Effector memory CD8-positive, alpha-beta T cell (primary cell): Measurements from ENCODE around the gene NELL1.

Experiments used
- ATAC-seq: fragments of 150-1000 bp; cut with Tn5 transposase; replicated peaks from 2 replicates; pipeline ENCODE4 v1.10.0; 2021; ENCODE audit warnings: mild to moderate bottlenecking, moderate library complexity
- DNase-seq, 3 experiments: peaks; one replicate each; pipeline ENCODE4 v3.0.0; 2021
- H3K27ac Mint-ChIP-seq, 2 donors: one replicate each; pipeline ENCODE4 v1.8.0; 2022; ENCODE audit warnings: mild to moderate bottlenecking in 2 of 2, mixed read lengths in 2 of 2, moderate library complexity in 2 of 2
- H3K27me3 Mint-ChIP-seq, 2 donors: one replicate each; pipeline ENCODE4 v1.8.0; 2022; ENCODE audit warnings: mixed read lengths in 2 of 2
- H3K36me3 Mint-ChIP-seq: one replicate; pipeline ENCODE4 v1.8.0; 2022; ENCODE audit warnings: mild to moderate bottlenecking, moderate library complexity, mixed read lengths; ENCODE audit not compliant: insufficient read depth
- H3K4me1 Mint-ChIP-seq, 2 donors: one replicate each; pipeline ENCODE4 v1.8.0; 2022; ENCODE audit warnings: low read depth in 2 of 2, mixed read lengths in 2 of 2
- H3K4me3 Mint-ChIP-seq, 2 donors: one replicate each; pipeline ENCODE4 v1.8.0; 2022; ENCODE audit warnings: mild to moderate bottlenecking in 2 of 2, mixed read lengths in 2 of 2, moderate library complexity in 2 of 2
- H3K9me3 Mint-ChIP-seq, 2 donors: one replicate each; pipeline ENCODE4 v1.8.0; 2022; ENCODE audit warnings: mixed read lengths in 2 of 2

The NELL1 gene

GRCh38 chr11:21037850-21038249 lies 368.5 kb downstream of the NELL1 start:
- H3K27me3 Mint-ChIP-seq: no peaks in the 10 kb centered on the region
- peaks cover 4% of the 10 kb centered on the region for H3K36me3 Mint-ChIP-seq
- H3K9me3 Mint-ChIP-seq: peaks cover 4 to 13% of the 10 kb centered on the region in 2 donors
- no peak overlapping the region for H3K4me3 Mint-ChIP-seq
- H3K27ac Mint-ChIP-seq: no peak overlapping the region
- DNase-seq: no peak
- no peaks in the 10 kb centered on the region for H3K4me1 Mint-ChIP-seq
- ATAC-seq: no peak

GRCh38 chr11:21038801-21039200 lies 369.4 kb downstream of the NELL1 start:
- Mint-ChIP-seq H3K27ac (no peak overlapping the region), H3K9me3 (peaks cover 4 to 13% of the 10 kb centered on the region in 2 donors), H3K36me3 (peaks cover 4% of the 10 kb centered on the region), H3K4me3 (no peak overlapping the region), H3K27me3 (no peaks in the 10 kb centered on the region), H3K4me1 (no peaks in the 10 kb centered on the region)
- ATAC-seq (no peak), DNase-seq (no peak)

DNA sequence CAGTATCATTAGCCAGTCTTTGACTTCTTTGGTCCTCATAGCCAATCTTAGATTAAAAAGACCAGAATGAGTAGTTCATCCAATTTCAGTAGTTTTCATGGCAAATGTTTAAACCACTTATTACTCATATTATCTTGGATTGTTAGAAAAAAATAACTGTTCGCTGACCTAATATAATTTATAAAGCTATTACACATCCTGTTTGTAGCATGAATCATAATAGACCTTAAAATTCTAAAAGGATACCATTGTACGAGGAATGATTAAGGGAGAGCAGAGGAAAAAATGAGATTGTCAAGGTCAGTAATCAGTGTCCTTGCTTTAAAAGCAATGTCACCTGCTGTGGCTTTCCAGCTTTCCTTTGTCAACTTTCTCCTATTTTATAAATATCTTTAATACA lies 371.2 kb downstream of the NELL1 start:
- peaks cover 4 to 6% of the 10 kb centered on the region in 2 donors for H3K9me3 Mint-ChIP-seq
- H3K4me3 Mint-ChIP-seq: no peak overlapping the region
- H3K27me3 Mint-ChIP-seq: no peaks in the 10 kb centered on the region
- no peak for DNase-seq
- H3K36me3 Mint-ChIP-seq: peaks cover 4% of the 10 kb centered on the region
- H3K27ac Mint-ChIP-seq: no peak overlapping the region
- H3K4me1 Mint-ChIP-seq: no peaks in the 10 kb centered on the region
- ATAC-seq: no peak

DNA sequence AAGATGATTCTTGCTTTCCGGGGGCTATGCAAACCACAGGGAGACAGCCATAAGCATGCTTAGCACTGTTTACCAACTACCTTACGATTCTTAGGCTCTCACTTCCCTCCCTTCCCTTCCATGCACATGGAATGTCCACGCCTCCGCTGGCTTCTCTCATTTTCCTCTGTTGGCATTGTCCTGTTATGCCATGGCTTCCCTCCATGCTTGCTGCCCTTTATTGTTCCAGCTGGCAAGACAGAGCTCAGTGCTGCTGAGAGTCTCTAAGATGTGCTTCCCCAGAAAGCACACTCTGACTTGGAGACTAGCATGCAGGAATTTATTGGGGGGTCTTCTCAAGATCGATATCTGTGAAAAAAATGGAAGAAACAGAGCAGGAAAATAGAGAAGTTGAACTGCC lies 379.2 kb downstream of the NELL1 start:
- no peaks in the 10 kb centered on the region for H3K27me3 Mint-ChIP-seq
- H3K9me3 Mint-ChIP-seq: peaks cover 4 to 12% of the 10 kb centered on the region in 2 donors
- DNase-seq: no peak
- no peak overlapping the region for H3K27ac Mint-ChIP-seq
- no peak overlapping the region for H3K4me3 Mint-ChIP-seq
- no peak for ATAC-seq
- no peaks in the 10 kb centered on the region for H3K4me1 Mint-ChIP-seq
- no peaks in the 10 kb centered on the region for H3K36me3 Mint-ChIP-seq

DNA sequence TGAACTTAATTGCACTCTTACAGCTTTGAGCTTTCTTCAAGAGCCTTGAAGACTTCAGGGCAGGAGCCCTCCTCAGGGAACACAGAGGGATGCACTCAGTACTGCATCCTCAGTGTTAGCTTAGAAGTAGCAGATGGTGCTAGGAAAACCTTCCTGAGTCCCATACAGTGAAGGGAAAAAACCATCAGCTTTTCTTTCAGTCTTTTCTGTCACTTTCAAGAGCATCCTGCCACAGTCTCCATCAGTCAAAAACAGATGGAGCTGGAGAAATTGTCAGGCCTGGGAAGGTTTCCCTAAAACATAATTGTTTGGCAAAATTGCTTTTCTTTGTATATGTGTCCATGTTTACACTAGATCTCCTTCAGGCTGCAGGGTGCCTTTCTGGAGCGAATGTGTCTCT lies 384.1 kb downstream of the NELL1 start:
- peaks cover 4 to 12% of the 10 kb centered on the region in 2 donors for H3K9me3 Mint-ChIP-seq
- H3K27me3 Mint-ChIP-seq: no peaks in the 10 kb centered on the region
- no peak overlapping the region for H3K27ac Mint-ChIP-seq
- no peaks in the 10 kb centered on the region for H3K4me1 Mint-ChIP-seq
- no peak overlapping the region for H3K4me3 Mint-ChIP-seq
- DNase-seq (no peak), ATAC-seq (no peak)
- no peaks in the 10 kb centered on the region for H3K36me3 Mint-ChIP-seq

DNA sequence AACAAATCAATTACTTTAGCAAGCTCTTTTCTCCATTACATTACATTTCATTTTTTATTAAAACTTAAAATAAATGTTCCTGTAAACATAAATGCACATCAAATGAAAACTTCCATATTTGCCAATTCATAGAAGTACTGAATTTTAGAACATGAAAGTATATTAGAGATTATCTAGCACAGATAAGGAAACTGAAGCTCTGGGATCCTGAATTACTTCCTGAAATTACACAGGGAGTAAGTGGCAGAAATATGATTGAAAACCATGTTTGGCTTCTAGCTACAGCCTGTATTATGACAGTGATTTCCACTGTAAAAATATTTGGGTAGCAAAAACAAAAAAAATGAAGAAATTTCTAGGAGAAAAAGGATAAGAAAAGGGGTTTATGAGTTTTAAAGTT lies 387.3 kb downstream of the NELL1 start:
- Mint-ChIP-seq H3K27me3 (no peaks in the 10 kb centered on the region), H3K4me3 (no peak overlapping the region), H3K27ac (no peak overlapping the region), H3K9me3 (peaks cover 4 to 11% of the 10 kb centered on the region in 2 donors), H3K36me3 (no peaks in the 10 kb centered on the region), H3K4me1 (no peaks in the 10 kb centered on the region)
- no peak for DNase-seq
- no peak for ATAC-seq

GRCh38 chr11:21059879-21060278 lies 390.5 kb downstream of the NELL1 start:
- DNase-seq (no peak), ATAC-seq (no peak)
- no peak overlapping the region for H3K4me3 Mint-ChIP-seq
- H3K9me3 Mint-ChIP-seq: peaks cover 4 to 15% of the 10 kb centered on the region in 2 donors
- H3K36me3 Mint-ChIP-seq: peaks cover 3% of the 10 kb centered on the region
- H3K27ac Mint-ChIP-seq: no peak overlapping the region
- no peaks in the 10 kb centered on the region for H3K27me3 Mint-ChIP-seq
- no peaks in the 10 kb centered on the region for H3K4me1 Mint-ChIP-seq

- H3K27me3 Mint-ChIP-seq: no peaks in the 10 kb centered on the region
- ATAC-seq (no peak), DNase-seq (no peak)
- H3K36me3 Mint-ChIP-seq: peaks cover 3% of the 10 kb centered on the region
- no peak overlapping the region for H3K4me3 Mint-ChIP-seq
- H3K4me1 Mint-ChIP-seq: no peaks in the 10 kb centered on the region
- H3K27ac Mint-ChIP-seq: no peak overlapping the region
- H3K9me3 Mint-ChIP-seq: peaks cover 9 to 15% of the 10 kb centered on the region in 2 donors
These were observed 396.6 kb downstream of the NELL1 start for GRCh38 chr11:21066030-21066429.

GRCh38 chr11:21068886-21069285 lies 399.5 kb downstream of the NELL1 start:
- ATAC-seq (no peak), DNase-seq (no peak)
- Mint-ChIP-seq H3K27ac (no peak overlapping the region), H3K27me3 (no peaks in the 10 kb centered on the region), H3K36me3 (no peaks in the 10 kb centered on the region), H3K4me3 (no peak overlapping the region), H3K4me1 (no peaks in the 10 kb centered on the region), H3K9me3 (peaks cover 6 to 9% of the 10 kb centered on the region in 2 donors)

GRCh38 chr11:21069909-21070308 lies 400.5 kb downstream of the NELL1 start:
- ATAC-seq (no peak), DNase-seq (no peak)
- Mint-ChIP-seq H3K9me3 (peaks cover 0 to 9% of the 10 kb centered on the region in 2 donors), H3K27me3 (no peaks in the 10 kb centered on the region), H3K27ac (no peak overlapping the region), H3K4me1 (no peaks in the 10 kb centered on the region), H3K4me3 (no peak overlapping the region), H3K36me3 (no peaks in the 10 kb centered on the region)

DNA sequence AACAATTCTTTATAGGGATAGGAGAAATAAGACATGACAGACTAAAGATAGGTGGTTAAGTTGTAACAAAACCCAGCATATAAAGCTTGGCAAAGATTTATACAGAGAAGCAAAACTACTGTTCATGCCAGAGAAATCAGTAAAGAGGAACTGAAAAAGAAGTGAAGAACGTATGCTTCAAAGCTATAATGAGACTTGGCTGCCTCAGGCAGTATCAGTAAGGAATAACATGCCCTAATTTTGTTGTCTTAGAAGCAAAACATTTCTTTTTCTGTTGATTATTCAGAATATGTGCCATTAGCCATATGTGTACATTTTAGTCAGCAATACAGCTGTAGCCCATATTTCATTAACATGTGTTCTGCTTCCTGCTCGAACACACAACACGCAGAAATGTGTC lies 403.2 kb downstream of the NELL1 start:
- no peak overlapping the region for H3K27ac Mint-ChIP-seq
- no peaks in the 10 kb centered on the region for H3K4me1 Mint-ChIP-seq
- no peaks in the 10 kb centered on the region for H3K27me3 Mint-ChIP-seq
- ATAC-seq (no peak), DNase-seq (no peak)
- H3K9me3 Mint-ChIP-seq: peaks cover 8 to 9% of the 10 kb centered on the region in 2 donors
- H3K4me3 Mint-ChIP-seq: no peak overlapping the region
- H3K36me3 Mint-ChIP-seq: no peaks in the 10 kb centered on the region

GRCh38 chr11:21082853-21083252 lies 413.5 kb downstream of the NELL1 start:
- ATAC-seq (no peak), DNase-seq (no peak)
- Mint-ChIP-seq H3K36me3 (no peaks in the 10 kb centered on the region), H3K4me3 (no peak overlapping the region), H3K9me3 (peaks cover 0 to 2% of the 10 kb centered on the region in 2 donors), H3K27me3 (no peaks in the 10 kb centered on the region), H3K4me1 (no peaks in the 10 kb centered on the region), H3K27ac (no peak overlapping the region)

DNA sequence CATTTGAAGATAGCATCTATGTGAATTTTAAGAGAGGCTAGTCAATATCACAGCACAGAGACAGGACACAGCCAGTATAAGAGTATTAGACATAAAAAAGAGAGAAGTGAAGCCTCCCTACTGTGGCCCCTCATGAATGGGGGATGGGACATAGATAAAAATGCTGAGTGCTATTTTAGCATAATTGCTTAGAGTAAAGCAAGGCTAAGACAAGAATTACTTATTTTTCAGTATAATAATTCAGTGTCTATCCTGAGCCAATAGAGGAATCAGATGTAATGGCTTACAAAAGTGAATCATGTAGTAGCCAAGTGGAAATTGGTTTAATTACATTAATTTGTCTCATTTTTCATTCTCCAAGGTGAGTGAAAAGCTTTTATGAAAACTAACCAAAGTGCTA lies 419.5 kb downstream of the NELL1 start:
- Mint-ChIP-seq H3K36me3 (no peaks in the 10 kb centered on the region), H3K4me1 (no peaks in the 10 kb centered on the region), H3K4me3 (no peak overlapping the region), H3K9me3 (peaks cover 9% of the 10 kb centered on the region in 2 donors), H3K27ac (no peak overlapping the region), H3K27me3 (no peaks in the 10 kb centered on the region)
- ATAC-seq (no peak), DNase-seq (no peak)

DNA sequence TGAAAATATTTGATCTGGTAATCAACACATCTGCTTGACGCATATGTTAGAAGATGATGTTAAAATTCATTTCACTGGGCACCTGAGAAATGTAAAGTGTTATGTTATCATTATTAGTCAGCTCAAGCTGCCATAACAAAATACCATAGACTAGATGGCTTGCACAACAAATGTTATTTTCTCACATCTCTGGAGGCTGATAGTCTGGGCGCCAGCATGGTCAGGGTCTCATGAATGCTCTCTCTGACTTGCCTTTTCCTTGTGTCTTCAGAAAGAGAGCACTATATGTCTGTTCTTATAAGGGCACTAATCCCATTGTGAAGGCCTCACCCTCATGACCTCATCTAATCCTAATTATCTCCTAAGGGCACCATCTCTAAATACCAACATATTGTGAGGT lies 435.3 kb downstream of the NELL1 start:
- H3K4me3 Mint-ChIP-seq: no peak overlapping the region
- DNase-seq: no peak
- no peak for ATAC-seq
- H3K9me3 Mint-ChIP-seq: peaks cover 6 to 10% of the 10 kb centered on the region in 2 donors
- H3K36me3 Mint-ChIP-seq: no peaks in the 10 kb centered on the region
- H3K4me1 Mint-ChIP-seq: no peaks in the 10 kb centered on the region
- H3K27me3 Mint-ChIP-seq: no peaks in the 10 kb centered on the region
- H3K27ac Mint-ChIP-seq: no peak overlapping the region
